ENCODE data around the gene PFDN2. TPM values are rescaled to one million over a fixed set of nuclear protein-coding genes. Genes with fewer than 3 reads are reported as not detected.
A peak's percentile ranks its signal among the peaks of the same experiment; 100 is the strongest.

Gene PFDN2
- total RNA-seq, 8 experiments from 2014 or later, result 99.1 to 356 (median 197) TPM

GRCh38 chr1:161159087-161159912 lies 41.5 kb upstream of the PFDN2 start, which contains the start of gene USP21:
USP21 (plus strand) TSS chr1:161159500; CDS start chr1:161160641, 1,141 bp downstream.
- H3K27ac ChIP-seq, result peak within 1 kb of the TSS; percentile 96 to 97
- 0 to 25% (median 4%) methylated on average over 2 to 22 of the region's 60 CpGs; no CpG with 5 or more reads in 4 of the 10 experiments for WGBS, 10 experiments
- ATAC-seq (replicated peaks in 6 of 8), result peak; percentile 90 to 96 (median 94)
- in situ Hi-C loops (cut with MboI; ENCODE audit: low pct_unique_long_range_greater_than_20kb in 2 of 9, low sequenced_read_pairs in 9 of 9, unreplicated experiment in 9 of 9), result loop anchor here in 1 of 9 experiments (25.0 kb wide), 1 partner anchor 747 kb away; the partner anchor contains the start of gene VANGL2
- peaks cover 17% of the 10 kb centered on the region in 2 donors for H3K4me1 ChIP-seq (replicated peaks in 1 of 2)
- peak within 1 kb of the TSS; percentile 81 to 99 (median 95) for H3K4me3 ChIP-seq

GRCh38 chr1:161158316-161159010 lies 40.6 kb upstream of the PFDN2 start:
- no peak for ATAC-seq (replicated peaks in 6 of 8)
- H3K27ac ChIP-seq, result peak overlapping the region; percentile 96 to 97
- peaks cover 17 to 18% of the 10 kb centered on the region in 2 donors for H3K4me1 ChIP-seq (replicated peaks in 1 of 2)
- peak overlapping the region; percentile 81 to 99 (median 95) for H3K4me3 ChIP-seq
- 40 to 100% (median 80%) methylated on average over 1 to 7 of the region's 9 CpGs; no CpG with 5 or more reads in 2 of the 10 experiments for WGBS, 10 experiments
- in situ Hi-C loops (cut with MboI; ENCODE audit: low pct_unique_long_range_greater_than_20kb in 2 of 9, low sequenced_read_pairs in 9 of 9, unreplicated experiment in 9 of 9), result loop anchor here in 1 of 9 experiments (25.0 kb wide), 1 partner anchor 746 kb away; the partner anchor contains the start of gene VANGL2

GRCh38 chr1:161157867-161158266 lies 40.0 kb upstream of the PFDN2 start:
- no peak overlapping the region for H3K27ac ChIP-seq
- no peak overlapping the region for H3K4me3 ChIP-seq
- in situ Hi-C loops (cut with MboI; ENCODE audit: low pct_unique_long_range_greater_than_20kb in 2 of 9, low sequenced_read_pairs in 9 of 9, unreplicated experiment in 9 of 9), result loop anchor here in 1 of 9 experiments (25.0 kb wide), 1 partner anchor 746 kb away; the partner anchor contains the start of gene VANGL2
- WGBS, 10 experiments, result 94 to 100% (median 100%) methylated on average over 1 of the region's 1 CpG; no CpG with 5 or more reads in 5 of the 10 experiments
- no peak for ATAC-seq (replicated peaks in 6 of 8)
- peaks cover 17 to 20% of the 10 kb centered on the region in 2 donors for H3K4me1 ChIP-seq (replicated peaks in 1 of 2)

- Histone ChIP-seq H3K4me1 (replicated peaks in 1 of 2) (peaks cover 9 to 15% of the 10 kb centered on the region in 2 donors), H3K4me3 (peak within 1 kb of the TSS; percentile 47 to 87 (median 79)), H3K27ac (peak within 1 kb of the TSS; percentile 98)
- peak; percentile 94 to 97 (median 96) for ATAC-seq (replicated peaks in 6 of 8)
- in situ Hi-C loops (cut with MboI; ENCODE audit: low pct_unique_long_range_greater_than_20kb in 2 of 9, low sequenced_read_pairs in 9 of 9, unreplicated experiment in 9 of 9), result loop anchor here in 1 of 9 experiments (25.0 kb wide), 1 partner anchor 742 kb away; the partner anchor contains the start of gene VANGL2
- WGBS, 10 experiments, result 0 to 4% (median 1%) methylated on average over 1 to 29 of the region's 33 CpGs
Measured at GRCh38 chr1:161153682-161154337, 36.0 kb upstream of the PFDN2 start, which contains the start of gene UFC1. UFC1 (plus strand) TSS chr1:161153978; CDS start chr1:161153998, 20 bp downstream.

GRCh38 chr1:161153176-161153575 lies 35.3 kb upstream of the PFDN2 start:
- H3K4me3 ChIP-seq, result peak overlapping the region; percentile 47 to 87 (median 79)
- peak overlapping the region; percentile 98 for H3K27ac ChIP-seq
- peaks cover 5 to 11% of the 10 kb centered on the region in 2 donors for H3K4me1 ChIP-seq (replicated peaks in 1 of 2)
- no peak for ATAC-seq (replicated peaks in 6 of 8)
- in situ Hi-C loops (cut with MboI; ENCODE audit: low pct_unique_long_range_greater_than_20kb in 2 of 9, low sequenced_read_pairs in 9 of 9, unreplicated experiment in 9 of 9), result loop anchor here in 1 of 9 experiments (25.0 kb wide), 1 partner anchor 741 kb away; the partner anchor contains the start of gene VANGL2
- WGBS, 10 experiments, result 3 to 100% (median 56%) methylated on average over 1 to 8 of the region's 9 CpGs; no CpG with 5 or more reads in 2 of the 10 experiments

- H3K4me1 ChIP-seq (replicated peaks in 1 of 2), result no peaks in the 10 kb centered on the region
- H3K27ac ChIP-seq, result no peak overlapping the region
- no peak for ATAC-seq (replicated peaks in 6 of 8)
- 50 to 94% (median 82%) methylated on average over 1 to 3 of the region's 3 CpGs for WGBS, 10 experiments
- in situ Hi-C loops (cut with MboI; ENCODE audit: low pct_unique_long_range_greater_than_20kb in 2 of 9, low sequenced_read_pairs in 9 of 9, unreplicated experiment in 9 of 9), result loop anchor here in 1 of 9 experiments (25.0 kb wide), 1 partner anchor 109 kb away; the partner anchor contains the start of genes TSTD1 and USF1
- H3K4me3 ChIP-seq, result no peak overlapping the region
Measured at GRCh38 chr1:161145832-161146231, 28.0 kb upstream of the PFDN2 start.

- no peak overlapping the region for H3K27ac ChIP-seq
- no peak for ATAC-seq (replicated peaks in 6 of 8)
- 89 to 100% (median 99%) methylated on average over 1 to 29 of the region's 29 CpGs; no CpG with 5 or more reads in 2 of the 10 experiments for WGBS, 10 experiments
- H3K4me3 ChIP-seq, result no peak overlapping the region
- in situ Hi-C loops (cut with MboI; ENCODE audit: low pct_unique_long_range_greater_than_20kb in 2 of 9, low sequenced_read_pairs in 9 of 9, unreplicated experiment in 9 of 9), result loop anchor here in 1 of 9 experiments (25.0 kb wide), 1 partner anchor 104 kb away; the partner anchor contains the start of genes TSTD1 and USF1
- no peaks in the 10 kb centered on the region for H3K4me1 ChIP-seq (replicated peaks in 1 of 2)
Measured at GRCh38 chr1:161140755-161141400, 23.0 kb upstream of the PFDN2 start.

GRCh38 chr1:161139766-161140165 lies 21.9 kb upstream of the PFDN2 start:
- in situ Hi-C loops (cut with MboI; ENCODE audit: low pct_unique_long_range_greater_than_20kb in 2 of 9, low sequenced_read_pairs in 9 of 9, unreplicated experiment in 9 of 9), result loop anchor here in 1 of 9 experiments (25.0 kb wide), 1 partner anchor 102 kb away; the partner anchor contains the start of genes TSTD1 and USF1
- peak in 4 of 8 experiments; percentile 33 to 54 (median 44) for ATAC-seq (replicated peaks in 6 of 8)
- 33 to 100% (median 93%) methylated on average over 1 of the region's 1 CpG; no CpG with 5 or more reads in 2 of the 10 experiments for WGBS, 10 experiments
- peaks cover 0 to under 1% of the 10 kb centered on the region in 2 donors for H3K4me1 ChIP-seq (replicated peaks in 1 of 2)
- no peak overlapping the region for H3K4me3 ChIP-seq
- no peak overlapping the region for H3K27ac ChIP-seq

- in situ Hi-C loops (cut with MboI; ENCODE audit: low pct_unique_long_range_greater_than_20kb in 2 of 9, low sequenced_read_pairs in 9 of 9, unreplicated experiment in 9 of 9), result loop anchor here in 1 of 9 experiments (25.0 kb wide), 1 partner anchor 101 kb away; the partner anchor contains the start of genes TSTD1 and USF1
- no peak overlapping the region for H3K27ac ChIP-seq
- no peak overlapping the region for H3K4me3 ChIP-seq
- WGBS, 10 experiments, result 83 to 100% (median 100%) methylated on average over 1 of the region's 1 CpG; no CpG with 5 or more reads in 2 of the 10 experiments
- ATAC-seq (replicated peaks in 6 of 8), result no peak
- H3K4me1 ChIP-seq (replicated peaks in 1 of 2), result peaks cover 5 to 11% of the 10 kb centered on the region in 2 donors
Measured at GRCh38 chr1:161138431-161138830, 20.6 kb upstream of the PFDN2 start.

GRCh38 chr1:161137881-161138280 lies 20.0 kb upstream of the PFDN2 start:
- in situ Hi-C loops (cut with MboI; ENCODE audit: low pct_unique_long_range_greater_than_20kb in 2 of 9, low sequenced_read_pairs in 9 of 9, unreplicated experiment in 9 of 9), result loop anchor here in 1 of 9 experiments (25.0 kb wide), 1 partner anchor 101 kb away; the partner anchor contains the start of genes TSTD1 and USF1
- no peak overlapping the region for H3K27ac ChIP-seq
- peaks cover 5 to 11% of the 10 kb centered on the region in 2 donors for H3K4me1 ChIP-seq (replicated peaks in 1 of 2)
- no peak for ATAC-seq (replicated peaks in 6 of 8)
- H3K4me3 ChIP-seq, result no peak overlapping the region
- 80 to 100% (median 86%) methylated on average over 1 to 3 of the region's 3 CpGs; no CpG with 5 or more reads in 4 of the 10 experiments for WGBS, 10 experiments

GRCh38 chr1:161133220-161133740 lies 15.4 kb upstream of the PFDN2 start:
- Histone ChIP-seq H3K4me3 (peak overlapping the region; percentile 45 to 74 (median 55)), H3K27ac (peak overlapping the region; percentile 96 to 99), H3K4me1 (replicated peaks in 1 of 2) (peaks cover 15 to 22% of the 10 kb centered on the region in 2 donors)
- WGBS, 10 experiments, result 0 to 8% (median 2%) methylated on average over 1 to 11 of the region's 11 CpGs
- peak in 6 of 8 experiments; percentile 0 to 32 (median 19) for ATAC-seq (replicated peaks in 6 of 8)
- in situ Hi-C loops (cut with MboI; ENCODE audit: low pct_unique_long_range_greater_than_20kb in 2 of 9, low sequenced_read_pairs in 9 of 9, unreplicated experiment in 9 of 9), result loop anchor here in 1 of 9 experiments (25.0 kb wide), 1 partner anchor 96 kb away; the partner anchor contains the start of genes TSTD1 and USF1

All from motor neuron (in vitro differentiated cells).